Skin of body (tissue), 2 donors: ENCODE measurements around the gene ATP1A2. TPM values are rescaled to one million over a fixed set of nuclear protein-coding genes. Genes with fewer than 3 reads are reported as not detected.

Experiments used
- DNase-seq: peaks from one replicate; lab custom pipeline; 2025; lab: John Stamatoyannopoulos, UW
- total RNA-seq: library from RNA; depleted of rRNA; stranded (reverse); fragments of >200 nt; gene quantifications from one replicate; pipeline ENCODE4 v1.2.3, GENCODE V29; 2014

Gene ATP1A2
- total RNA-seq, 1 donor from 2014 or later: 20.7 TPM

DNA sequence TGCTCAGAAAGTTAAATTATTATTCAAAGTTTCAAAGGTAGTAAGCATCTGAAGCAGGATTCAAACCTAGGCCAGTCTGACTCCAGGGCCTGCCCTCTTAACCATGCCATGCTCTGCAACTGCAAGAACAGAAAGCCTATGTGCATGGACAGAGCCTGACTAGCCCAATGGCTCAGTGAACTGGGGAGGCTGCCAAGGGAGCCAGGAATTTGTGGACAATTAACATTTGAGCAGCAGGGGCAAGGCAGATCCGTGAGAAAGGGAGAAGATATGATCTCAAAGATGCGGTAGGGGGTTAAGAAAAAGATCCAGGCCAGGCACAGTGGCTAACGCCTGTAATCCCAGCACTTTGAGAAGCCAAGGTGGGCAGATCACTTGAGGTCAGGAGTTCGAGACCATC is 29.4 kb downstream of the ATP1A2 start:
- no peak for DNase-seq

DNA sequence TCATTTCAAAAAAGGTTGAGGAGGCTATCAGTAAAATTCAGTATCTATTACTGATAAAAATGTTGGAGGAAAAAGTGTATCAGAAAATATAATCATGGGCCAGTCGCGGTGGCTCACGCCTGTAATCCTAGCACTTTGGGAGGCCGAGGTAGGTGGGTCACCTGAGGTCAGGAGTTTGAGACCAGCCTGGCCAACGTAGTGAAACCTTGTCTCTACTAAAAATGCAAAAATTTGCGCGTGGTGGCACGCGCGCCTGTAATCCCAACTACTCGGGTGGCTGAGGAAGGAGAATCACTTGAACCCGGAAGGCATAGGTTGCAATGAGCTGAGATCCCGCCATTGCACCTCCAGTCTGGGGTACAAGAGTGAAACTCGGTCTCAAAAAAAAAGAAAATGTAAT is 30.5 kb downstream of the ATP1A2 start:
- DNase-seq: no peak

DNA sequence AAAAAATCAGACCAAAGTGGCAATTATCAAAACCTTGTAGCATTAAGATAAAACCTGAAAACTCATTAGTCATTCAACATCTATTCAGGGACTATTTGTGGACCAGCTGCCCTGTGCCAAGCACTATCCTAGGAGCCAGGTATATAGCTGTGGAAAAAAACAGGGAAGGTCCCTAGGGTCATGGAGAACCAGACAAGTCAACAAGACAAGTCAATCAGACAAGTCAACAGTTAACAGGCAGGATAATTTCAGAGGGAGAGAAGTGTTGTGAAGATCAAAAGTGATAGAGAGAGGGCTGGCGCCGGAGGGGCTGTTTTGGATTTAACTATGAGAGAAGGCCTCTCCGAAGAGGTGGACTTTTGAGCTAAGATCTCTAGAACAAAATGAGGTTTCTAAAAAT is 32.6 kb downstream of the ATP1A2 start:
- no peak for DNase-seq

DNA sequence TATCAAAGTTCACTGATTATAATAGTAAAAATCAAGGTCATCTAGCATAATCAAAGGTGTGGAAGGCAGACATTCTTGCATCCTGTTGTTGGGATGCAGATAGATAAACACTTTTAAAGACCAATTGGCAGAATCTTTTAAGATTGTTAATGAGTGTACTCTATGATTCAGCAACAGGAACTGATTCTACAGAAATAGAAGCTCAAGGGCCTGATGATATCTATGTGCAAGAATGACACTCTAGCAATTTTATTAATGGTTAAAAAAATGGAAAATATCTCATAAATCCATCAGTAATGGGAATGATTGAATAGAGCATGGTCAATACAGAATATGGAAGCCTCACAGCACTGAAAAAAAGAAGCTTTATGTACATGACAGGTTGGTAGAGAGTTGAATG is 33.7 kb downstream of the ATP1A2 start:
- DNase-seq: no peak

DNA sequence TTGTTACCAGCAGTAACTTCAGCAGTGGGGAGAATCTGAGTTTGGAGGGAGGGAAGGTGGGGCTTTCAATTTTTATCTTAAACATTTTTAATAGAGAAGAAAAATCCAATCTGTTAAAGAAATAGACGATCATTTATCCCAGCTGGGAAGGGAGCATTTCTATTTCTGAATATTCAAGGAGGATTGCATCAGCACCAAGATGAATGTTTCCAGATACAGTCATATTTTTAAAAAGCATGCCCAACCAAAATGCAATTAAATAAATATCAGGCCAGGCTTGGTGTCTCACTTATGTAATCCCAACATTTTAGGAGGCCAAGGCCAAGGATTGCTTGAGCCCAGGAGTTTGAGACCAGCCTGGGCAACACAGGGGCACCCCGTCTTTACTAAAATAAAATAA is 34.2 kb downstream of the ATP1A2 start:
- no peak for DNase-seq

DNA sequence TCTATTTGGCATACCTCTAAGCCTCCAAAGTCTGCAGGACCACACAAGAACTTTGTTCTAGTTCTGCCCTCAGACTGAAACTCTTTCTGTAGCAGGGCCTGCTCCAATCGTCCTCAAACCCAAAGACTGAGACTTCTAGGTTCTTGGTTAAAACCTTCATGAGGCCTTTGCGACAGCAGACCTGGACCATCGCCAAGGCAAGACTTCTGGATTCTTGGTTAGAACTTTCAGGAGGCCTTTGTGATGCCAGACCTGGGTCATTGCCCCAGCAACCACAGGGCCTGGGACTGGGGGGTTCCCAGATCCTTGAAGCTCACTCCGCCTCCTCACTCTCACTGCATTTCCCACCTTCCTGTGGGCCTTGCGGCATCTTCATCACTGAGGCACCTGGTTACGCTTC is 35.7 kb downstream of the ATP1A2 start, which contains the start of gene ATP1A4:
TSS of gene ATP1A4 (plus strand) at position 301 of the 400 bp plus-strand sequence. CDS start 438 bp downstream, outside the sequence.
- no peak for DNase-seq

DNA sequence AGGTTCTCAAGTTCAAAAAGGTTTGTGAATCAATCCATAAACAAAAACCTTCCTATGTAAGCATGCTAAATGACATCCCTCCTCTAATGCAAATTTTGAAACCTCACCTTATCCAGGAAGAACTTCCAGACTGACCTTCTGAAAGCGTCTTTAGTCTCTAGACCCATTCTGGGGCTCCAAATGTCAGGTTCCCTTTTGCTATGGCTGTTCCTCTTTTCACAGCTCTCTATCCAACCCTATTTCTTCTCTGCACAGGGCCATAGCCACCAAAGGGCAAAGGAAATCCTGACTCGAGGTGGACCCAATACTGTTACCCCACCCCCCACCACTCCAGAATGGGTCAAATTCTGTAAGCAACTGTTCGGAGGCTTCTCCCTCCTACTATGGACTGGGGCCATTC is 39.2 kb downstream of the ATP1A2 start:
- no peak for DNase-seq

DNA sequence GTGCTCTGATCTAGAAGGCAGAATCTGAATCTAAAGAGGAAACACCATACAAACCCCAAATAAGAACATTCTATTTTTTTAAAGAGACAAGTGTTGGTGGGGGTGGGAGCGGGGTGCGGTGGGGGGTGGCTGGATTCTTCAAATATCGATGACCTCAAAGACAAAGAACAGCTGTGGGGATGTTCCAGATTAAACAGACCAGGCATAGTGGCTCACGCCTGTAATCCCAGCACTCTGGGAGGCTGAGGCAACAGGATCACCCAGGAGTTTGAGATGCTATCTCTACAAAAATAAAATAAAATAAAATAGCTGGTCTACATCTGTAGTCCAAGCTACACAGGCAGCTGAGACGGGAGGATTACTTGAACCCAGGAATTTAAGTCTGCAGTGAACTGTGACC is 40.8 kb downstream of the ATP1A2 start:
- no peak for DNase-seq

DNA sequence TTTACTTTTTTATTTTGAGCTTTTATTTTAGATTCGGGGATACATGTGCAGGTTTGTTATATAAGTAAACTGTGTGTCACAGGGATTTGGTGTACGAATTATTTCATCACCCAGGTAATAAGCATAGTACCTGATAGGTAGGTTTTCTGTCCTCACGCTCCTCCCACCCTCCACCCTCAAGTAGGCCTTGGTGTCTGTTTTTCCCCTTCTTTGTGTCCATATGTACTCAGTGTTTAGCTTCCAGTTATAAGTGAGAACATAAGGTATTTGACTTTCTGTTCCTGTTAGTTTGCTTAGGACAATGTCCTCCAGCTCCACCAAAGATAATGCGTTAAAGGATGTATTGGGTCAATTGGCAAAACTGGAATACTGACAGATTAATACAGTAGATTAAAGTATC is 41.6 kb downstream of the ATP1A2 start:
- no peak for DNase-seq

DNA sequence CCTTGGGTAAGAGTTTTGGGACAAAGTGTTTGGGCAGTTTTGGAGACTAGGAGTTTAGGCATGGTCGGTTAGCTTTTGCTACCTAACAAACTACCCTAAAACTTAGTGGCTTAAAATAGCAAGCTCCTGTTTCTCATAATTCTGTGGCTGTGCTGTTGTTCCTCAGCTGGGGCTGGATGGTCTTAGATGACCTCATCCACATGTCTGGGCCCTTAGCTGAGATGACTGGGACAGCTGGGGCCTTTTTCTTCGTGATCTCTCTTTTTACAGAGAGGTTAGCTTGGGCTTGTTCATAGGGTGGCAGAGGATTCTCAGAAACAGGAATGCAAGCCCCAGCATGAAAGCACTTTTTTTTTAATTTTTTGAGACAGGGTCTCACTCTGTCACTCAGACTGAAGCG is 42.5 kb downstream of the ATP1A2 start:
- no peak for DNase-seq

DNA sequence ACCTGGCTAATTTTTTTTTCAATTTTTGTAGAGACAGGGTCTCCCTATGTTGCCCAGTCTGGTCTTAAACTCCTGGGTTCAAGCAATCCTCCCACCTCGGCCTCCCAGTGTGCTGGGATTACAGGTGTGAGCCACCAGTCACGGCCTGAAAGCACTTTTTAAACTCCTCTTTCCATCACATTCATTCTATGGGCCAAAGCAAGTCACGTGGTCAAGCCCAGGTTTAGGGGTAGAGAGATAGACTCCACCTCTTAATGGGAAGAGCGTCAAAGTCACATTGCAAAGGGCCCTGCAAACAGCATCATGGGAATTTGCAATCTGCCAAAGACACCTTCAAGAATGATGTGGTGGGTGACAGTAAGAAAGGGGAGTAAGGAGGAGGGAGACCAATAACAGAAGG is 43.0 kb downstream of the ATP1A2 start:
- DNase-seq: no peak

DNA sequence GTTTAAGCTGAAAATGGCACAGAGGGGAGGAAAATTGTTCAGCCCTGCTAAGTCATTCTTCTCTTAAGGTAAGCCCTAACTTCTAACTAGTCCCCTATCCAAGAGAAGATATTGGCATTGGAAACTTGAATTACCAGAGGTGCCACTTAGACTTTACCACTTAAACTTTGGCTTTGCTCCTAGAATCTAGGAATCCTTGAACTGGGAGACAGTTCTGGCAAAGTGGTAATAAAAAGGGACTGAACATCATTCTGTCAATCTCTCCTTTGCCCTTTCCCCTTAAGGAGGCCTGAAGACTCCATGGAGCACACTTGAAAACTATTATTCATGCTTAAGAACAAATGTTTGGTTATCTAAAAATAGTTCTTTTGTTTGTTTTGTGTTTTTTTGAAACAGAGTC is 44.3 kb downstream of the ATP1A2 start:
- no peak for DNase-seq

DNA sequence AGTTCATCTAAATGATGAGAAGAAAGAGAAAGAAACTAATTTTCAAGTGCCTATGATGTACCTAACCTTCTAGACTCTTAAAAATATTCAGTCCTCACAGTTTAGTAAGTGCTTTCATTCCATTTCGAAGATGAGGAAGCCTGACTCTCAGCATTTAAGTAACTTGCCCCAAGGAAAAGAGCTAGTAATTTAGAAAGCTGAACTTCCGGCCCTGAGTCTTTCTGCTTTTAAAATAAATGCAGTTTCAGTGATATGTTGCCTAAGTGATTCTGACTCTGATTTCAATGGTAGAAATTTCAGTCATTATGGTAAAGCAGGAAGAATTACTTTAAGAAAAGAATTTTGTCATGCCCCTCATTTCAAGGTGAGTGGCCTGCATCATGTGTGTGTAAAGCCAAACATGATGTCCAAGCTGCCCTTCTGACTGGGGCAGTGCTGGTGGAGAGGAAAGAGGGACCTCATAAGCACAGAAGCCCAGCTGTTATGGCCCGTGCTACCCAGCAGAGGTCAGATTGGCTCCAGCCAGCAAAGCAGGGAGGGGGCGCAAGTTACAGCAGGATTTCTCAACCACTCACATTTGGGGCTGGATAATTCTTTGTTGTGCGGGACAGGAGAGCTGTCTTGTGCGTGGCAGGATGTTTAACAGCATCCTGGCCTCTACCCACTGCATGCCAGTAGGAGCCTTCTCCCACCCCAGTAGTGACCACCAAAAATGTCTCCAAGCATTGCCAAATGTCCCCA is 46.6 kb downstream of the ATP1A2 start:
- no peak for DNase-seq

DNA sequence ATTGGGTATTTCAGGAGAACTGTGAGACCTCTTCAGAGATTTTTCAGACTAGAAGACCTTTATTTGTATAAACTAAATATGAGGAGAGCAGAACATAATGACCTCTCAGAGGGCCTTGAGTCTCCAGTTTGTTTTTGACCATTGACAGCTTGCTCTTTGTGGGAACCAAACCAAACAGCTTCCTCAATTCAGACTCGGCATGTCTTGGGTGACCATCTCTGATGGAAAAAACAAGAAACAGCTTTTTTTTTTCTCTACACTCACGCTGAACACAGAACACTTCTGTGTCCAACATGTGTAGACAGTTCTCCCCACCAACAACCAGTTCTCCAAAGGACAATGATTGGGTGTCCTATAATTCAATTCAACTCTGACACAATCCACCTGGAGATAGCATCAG is 47.4 kb downstream of the ATP1A2 start:
- DNase-seq: no peak

DNA sequence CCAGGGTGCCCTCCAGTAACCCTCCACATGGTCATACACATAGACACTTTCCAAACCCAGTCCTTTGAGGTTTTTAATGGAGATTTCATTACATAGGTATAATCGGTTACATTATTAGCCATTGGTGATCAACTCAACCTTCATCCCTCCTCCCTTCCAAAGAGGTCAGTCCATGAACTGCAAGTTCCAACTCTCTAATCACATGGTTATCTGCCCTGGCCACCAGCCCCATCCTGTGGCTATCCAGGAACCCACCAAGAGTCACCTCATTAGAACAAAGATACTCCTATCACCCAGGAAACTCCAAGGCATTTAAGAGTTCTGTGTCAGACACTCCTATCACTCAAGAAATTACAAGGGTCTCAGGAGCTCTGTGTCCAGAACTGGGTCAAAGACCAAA is 48.1 kb downstream of the ATP1A2 start:
- DNase-seq: no peak

DNA sequence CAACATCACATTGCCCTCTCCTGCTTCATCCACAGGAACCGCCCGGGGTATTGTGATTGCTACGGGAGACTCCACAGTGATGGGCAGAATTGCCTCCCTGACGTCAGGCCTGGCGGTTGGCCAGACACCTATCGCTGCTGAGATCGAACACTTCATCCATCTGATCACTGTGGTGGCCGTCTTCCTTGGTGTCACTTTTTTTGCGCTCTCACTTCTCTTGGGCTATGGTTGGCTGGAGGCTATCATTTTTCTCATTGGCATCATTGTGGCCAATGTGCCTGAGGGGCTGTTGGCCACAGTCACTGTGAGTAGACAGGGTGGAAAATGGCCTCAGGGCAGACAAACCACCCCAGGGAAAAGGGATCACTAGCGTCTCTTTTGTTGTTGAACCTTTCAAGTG is 48.6 kb downstream of the ATP1A2 start:
- DNase-seq: no peak

DNA sequence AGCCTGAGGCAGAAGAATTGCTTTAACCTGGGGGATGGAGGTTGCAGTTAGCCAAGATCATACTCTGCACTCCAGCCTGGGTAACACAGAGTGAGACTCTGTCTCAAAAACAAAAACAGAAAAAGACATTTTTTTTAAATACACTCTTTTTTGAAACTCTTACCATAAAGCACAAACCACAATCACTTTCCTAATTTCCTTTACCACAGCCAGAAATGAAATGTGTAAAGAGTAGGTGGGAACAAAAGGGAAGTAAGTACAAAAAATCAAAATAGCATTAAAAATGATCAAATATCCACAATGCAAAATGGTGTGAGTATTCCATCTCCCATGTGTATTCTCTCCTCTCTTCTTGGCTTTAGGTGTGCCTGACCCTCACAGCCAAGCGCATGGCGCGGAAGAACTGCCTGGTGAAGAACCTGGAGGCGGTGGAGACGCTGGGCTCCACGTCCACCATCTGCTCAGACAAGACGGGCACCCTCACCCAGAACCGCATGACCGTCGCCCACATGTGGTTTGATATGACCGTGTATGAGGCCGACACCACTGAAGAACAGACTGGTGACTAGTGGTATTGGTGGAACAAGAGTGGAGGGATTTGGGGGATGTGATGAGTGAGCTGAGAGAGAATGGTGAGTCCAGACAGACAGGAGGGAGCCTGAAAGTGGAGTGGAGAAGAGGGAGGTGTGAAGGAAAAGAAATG is 50.8 kb downstream of the ATP1A2 start:
- DNase-seq: no peak

DNA sequence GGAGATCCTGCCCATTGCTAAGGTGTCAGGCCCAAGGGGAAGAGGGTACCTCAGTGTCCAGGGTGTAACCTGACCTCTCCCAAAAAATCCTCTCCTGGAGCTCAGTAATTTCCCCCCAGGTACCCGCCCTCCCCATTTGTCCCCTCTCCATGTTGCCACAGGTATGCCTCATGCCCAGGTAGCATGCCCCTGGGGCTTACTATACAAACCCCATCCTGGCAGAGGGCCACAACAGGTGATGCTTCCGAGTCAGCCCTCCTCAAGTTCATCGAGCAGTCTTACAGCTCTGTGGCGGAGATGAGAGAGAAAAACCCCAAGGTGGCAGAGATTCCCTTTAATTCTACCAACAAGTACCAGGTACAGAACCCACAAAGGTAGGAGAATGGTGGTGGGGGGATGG is 51.5 kb downstream of the ATP1A2 start:
- DNase-seq: no peak

DNA sequence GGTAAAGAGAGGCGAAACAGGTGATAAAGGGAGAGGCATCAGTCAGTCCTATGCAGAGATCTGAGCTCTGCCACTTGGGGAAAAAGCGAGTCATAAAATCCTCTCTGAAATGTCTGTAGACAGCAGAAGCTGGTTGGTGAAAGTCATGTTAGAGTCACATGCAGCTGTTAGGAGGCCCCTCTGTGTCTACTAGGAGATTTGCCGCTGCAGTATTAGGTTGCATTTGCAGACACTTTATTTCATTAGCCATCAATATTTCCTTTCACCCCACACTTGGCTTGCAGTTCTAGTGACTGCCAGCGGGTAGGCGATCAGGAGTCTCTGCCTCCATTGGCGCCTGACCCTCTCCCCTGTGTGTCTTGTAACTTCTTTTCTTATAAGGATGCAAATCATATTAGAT is 52.0 kb downstream of the ATP1A2 start:
- DNase-seq: no peak

DNA sequence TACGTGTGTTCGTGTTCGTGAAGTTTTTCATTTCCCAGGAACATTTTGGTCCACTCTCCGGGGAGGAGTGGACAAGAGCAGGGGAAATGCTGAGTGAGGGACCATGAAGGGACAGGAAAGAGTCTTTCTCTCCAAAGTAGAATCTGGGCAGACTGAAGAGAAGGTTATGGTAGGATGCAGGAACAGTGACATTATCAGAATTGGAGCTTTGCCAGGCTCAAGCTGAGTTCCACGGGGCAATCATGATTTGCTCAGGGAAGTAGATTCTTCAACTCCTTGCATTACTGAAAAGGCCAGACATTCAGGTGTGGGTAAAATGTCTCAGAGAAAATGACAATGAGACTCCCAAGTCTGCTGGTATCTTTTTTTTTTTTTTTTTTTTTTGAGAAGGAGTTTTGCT is 52.5 kb downstream of the ATP1A2 start:
- no peak for DNase-seq

DNA sequence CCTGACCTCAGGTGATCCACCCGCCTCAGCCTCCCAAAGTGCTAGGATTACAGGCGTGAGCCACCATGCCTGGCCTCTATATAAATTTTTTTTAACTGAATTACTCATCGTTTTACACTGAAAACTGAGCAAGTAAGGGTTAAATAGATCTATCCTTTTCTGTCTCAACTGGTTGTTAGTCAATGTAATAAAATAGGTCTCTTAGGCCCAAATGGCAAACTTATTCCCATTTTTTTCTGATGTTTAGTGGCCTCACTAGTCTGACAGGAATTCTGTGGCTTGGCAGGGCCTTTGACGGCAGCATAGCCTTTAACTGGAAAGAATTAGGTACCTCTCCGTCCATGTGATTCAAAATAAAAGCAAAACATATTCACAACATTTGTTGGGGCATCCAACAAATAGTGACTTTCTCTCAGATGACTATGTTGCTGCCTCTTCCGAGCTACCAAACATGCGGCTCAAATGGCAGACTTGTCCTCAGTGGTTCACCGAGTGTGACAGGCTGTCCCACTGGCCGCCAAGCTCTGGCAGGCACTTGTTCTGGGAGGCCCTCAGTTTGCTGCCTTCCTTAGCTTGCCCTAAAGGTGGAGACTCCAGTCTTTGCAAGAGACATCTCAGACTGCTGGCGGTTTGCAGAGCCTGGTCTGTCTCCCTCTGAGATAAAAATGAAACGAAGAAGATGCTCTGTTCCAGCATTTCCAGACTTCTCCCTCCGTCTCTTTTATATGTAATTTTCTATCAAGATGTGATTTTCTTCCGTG is 53.2 kb downstream of the ATP1A2 start:
- DNase-seq: no peak
